Erythroblast (primary cell): ENCODE results near the gene FADS2.
"Not testable (repeated sequence)": the region's sequence is repeated elsewhere in the genome, so short reads cannot be mapped to it uniquely, and the experiment has no call there.

ENCODE experiments used
- DNase-seq, 2 experiments: peaks; one replicate each; lab custom pipeline; 2025; lab: John Stamatoyannopoulos, UW
- GATA1 ChIP-seq: IDR thresholded peaks from 2 replicates; pipeline ENCODE4 v1.6.1; 2011; ENCODE audit warnings: low read depth, mild to moderate bottlenecking, control low read depth, low read length, moderate library complexity
- POLR2A ChIP-seq: IDR thresholded peaks from 2 replicates; pipeline ENCODE4 v1.6.1; 2011; ENCODE audit warnings: mild to moderate bottlenecking, low read length

The FADS2 gene

GRCh38 chr11:61868571-61869428 lies 40.7 kb downstream of the FADS2 start:
- DNase-seq: no peak
- TF ChIP-seq GATA1 (no peak), POLR2A (no peak)

- peak; percentile 73 to 85 for DNase-seq
- no peak for TF ChIP-seq POLR2A
- no peak for TF ChIP-seq GATA1
These were observed 41.3 kb downstream of the FADS2 start for GRCh38 chr11:61869429-61869707.

DNA sequence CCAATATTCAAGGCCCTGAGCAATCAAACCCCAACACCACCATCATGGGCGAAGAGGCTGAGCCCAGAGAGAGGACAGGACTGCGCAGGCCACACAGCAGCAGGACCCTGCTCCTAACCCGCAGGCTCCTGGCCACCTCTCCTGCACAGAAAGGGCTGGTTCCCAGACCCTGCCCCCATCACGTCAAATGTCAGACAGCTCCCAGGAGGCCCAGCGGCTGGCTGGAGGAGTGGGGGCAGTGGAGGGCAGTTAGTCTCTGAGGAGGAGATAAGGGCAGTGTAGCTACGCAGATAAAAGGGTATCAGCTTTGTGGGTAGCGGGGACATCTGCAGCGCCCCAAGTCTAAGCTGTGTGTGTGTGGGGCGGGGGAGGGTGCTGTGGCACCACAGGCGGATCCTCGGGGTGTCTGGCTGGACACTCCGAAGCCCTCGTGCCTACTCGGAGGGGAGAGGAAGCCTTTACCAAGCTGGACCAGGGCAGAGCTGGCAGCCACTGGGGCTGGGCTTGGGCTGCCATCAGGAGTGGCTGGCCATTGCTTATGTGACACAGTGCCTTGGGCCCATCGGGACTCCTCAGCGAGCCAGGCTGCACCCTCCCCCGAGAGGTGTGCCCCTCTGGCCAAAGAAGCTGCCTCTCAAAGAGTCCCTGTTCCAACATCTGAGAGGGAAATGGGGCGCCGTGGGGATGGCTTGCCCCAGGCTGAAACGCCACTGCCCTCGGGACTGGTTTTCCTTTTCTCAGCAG lies 41.8 kb downstream of the FADS2 start:
- TF ChIP-seq POLR2A (peak; percentile 79), GATA1 (peak; percentile 70)
- DNase-seq: peak; percentile 86 to 96

- TF ChIP-seq GATA1: no peak
These were observed 42.5 kb downstream of the FADS2 start for GRCh38 chr11:61870541-61871031.

DNA sequence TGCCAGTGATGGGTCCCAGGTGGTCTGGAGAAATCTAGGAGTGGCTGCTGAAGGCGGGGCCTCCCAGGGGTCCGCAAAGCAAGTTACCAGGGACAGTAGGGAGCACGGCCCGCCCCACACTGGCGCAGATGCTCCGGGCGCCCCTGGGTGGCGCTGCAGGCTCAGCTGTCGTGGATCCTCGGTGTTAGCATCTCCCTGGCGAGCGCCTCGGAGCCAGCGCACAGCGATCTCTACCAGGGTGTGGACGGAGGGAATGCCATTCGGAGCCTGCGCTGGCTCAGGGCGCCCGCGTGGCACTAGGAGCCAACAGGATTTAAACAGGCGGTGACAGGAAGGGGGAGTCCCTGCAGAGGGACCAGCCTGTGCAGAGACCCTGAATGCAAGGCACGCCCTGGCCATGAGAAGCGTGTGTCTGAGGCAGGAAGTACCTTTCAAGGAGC lies 43.1 kb downstream of the FADS2 start:
- TF ChIP-seq POLR2A (no peak), GATA1 (no peak)
- DNase-seq: peak; percentile 87 to 90

More at GRCh38 chr11:61870541-61871031, 42.5 kb downstream of the FADS2 start:
- DNase-seq: peak; percentile 53 to 64

GRCh38 chr11:61872935-61873565 lies 45.0 kb downstream of the FADS2 start:
- TF ChIP-seq GATA1 (no peak), POLR2A (no peak)

GRCh38 chr11:61873588-61874376 lies 45.7 kb downstream of the FADS2 start:
- TF ChIP-seq GATA1: no peak
- TF ChIP-seq POLR2A: no peak

More at GRCh38 chr11:61872935-61873565, 45.0 kb downstream of the FADS2 start:
- no peak for DNase-seq

DNA sequence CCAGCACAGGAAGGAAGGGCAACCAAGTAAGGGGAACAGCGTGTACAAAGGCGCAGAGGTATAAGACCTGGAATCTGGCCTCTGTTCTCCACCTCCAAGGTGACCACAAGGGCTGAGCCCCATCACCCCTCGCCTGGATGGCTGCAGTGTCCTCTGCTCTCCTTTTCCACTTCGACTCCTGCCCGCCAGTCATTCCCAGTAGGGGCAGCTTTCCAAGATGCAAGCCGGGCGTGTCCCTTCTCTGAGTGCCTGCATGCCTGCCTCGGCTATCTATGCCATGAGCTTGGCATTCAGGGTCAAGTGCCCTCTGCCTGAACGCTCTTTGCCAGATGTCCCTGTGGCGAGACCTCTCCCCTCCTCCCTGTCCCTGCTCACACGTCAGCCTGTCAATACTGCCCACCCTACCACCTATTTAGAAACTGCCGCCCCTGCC lies 46.3 kb downstream of the FADS2 start:
- no peak for TF ChIP-seq POLR2A
- no peak for TF ChIP-seq GATA1
- DNase-seq: no peak

More at GRCh38 chr11:61873588-61874376, 45.7 kb downstream of the FADS2 start:
- DNase-seq: no peak

DNA sequence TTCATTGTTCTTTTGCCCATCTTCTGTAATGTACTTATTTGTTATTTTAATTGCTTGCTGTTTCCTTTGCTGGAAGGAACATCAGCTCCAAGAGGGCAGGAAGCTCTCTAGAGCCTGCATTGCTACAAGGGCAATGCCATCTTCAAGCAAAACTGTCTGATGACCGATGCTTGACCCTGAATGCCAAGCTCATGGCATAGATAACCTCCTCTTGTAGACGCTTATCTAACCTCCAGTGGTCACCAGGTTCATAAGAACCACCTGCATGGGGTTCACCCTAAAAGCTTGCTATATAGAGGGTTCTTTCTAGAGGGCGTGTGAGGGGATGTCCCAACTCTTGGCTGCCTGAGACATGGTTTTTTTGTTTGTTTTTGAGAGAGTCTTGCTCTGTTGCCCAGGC lies 46.8 kb downstream of the FADS2 start:
- DNase-seq: no peak
- TF ChIP-seq GATA1 (no peak), POLR2A (no peak)

- DNase-seq: no peak
- no peak for TF ChIP-seq POLR2A
- TF ChIP-seq GATA1: no peak
These were observed 47.6 kb downstream of the FADS2 start for GRCh38 chr11:61875698-61876097.

DNA sequence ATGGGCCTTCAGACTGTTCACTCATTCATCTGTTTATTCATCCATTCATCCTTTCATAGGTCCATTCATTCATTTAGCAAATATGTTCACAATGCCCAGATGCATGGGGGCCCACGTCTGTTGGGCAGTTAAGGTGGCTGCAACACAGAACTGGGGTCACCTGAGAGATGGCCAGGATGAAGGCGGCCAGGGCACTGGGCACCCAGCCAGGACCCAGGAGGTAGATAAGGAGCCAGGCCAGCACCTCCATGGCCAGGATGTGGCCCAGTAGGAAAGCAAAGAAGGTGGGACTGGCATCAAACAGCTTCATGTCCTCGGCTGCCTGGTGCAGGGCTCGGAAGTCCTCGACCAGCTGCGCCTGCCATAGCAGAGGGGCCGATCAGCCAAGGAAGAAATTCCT lies 51.1 kb downstream of the FADS2 start:
- TF ChIP-seq POLR2A (no peak), GATA1 (no peak)
- no peak for DNase-seq

- no peak for DNase-seq
- TF ChIP-seq GATA1: no peak
- TF ChIP-seq POLR2A: no peak
These were observed 51.9 kb downstream of the FADS2 start for GRCh38 chr11:61880031-61880430.

DNA sequence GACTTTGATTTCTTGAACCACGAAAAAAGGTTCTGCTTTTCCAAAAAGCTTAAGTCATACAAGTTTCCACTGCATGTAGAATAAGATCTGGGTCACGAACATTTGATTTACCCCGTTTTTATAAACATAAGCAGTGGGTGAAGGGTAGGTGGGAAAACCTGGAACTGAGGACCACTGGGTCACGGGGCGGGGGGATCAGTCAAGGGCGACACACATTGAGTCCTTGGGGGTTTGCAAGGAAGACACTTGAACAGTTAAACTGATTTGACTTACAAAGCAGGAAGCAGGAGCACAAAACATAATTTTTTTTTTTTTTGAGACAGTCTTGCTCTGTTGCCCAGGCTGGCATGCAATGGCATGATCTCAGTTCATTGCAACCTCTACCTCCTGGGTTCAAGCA lies 52.4 kb downstream of the FADS2 start:
- TF ChIP-seq GATA1 (no peak), POLR2A (no peak)
- no peak for DNase-seq

- TF ChIP-seq GATA1 (no peak), POLR2A (no peak)
These were observed 53.3 kb downstream of the FADS2 start for GRCh38 chr11:61881397-61881796.

DNA sequence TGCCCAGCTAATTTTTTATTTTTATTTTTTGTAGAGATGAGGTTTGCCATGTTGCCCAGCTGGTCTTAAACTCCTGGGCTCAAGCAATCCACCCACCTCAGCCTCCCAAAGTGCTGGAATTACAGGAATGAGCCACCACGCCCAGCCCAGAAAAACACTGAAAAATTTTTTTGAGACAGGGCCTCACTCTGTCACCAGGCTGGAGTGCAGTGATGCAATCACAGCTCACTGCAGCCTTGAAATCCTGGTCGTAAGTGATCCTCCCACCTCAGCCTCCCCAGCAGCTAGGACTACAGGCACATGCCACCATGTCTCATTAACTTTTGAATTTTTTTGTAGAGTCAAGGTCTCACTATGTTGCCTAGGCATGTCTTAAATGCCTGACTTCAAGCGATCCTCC lies 54.2 kb downstream of the FADS2 start:
- not testable (repeated sequence) for DNase-seq

More at GRCh38 chr11:61881397-61881796, 53.3 kb downstream of the FADS2 start:
- no peak for DNase-seq
